ENCODE results near the gene DDAH2. TPM values are rescaled to one million over a fixed set of nuclear protein-coding genes. Genes with fewer than 3 reads are reported as not detected.

Gene DDAH2
- polyA plus RNA-seq, 1 donor from 2014 or later, result 386 TPM

DNA sequence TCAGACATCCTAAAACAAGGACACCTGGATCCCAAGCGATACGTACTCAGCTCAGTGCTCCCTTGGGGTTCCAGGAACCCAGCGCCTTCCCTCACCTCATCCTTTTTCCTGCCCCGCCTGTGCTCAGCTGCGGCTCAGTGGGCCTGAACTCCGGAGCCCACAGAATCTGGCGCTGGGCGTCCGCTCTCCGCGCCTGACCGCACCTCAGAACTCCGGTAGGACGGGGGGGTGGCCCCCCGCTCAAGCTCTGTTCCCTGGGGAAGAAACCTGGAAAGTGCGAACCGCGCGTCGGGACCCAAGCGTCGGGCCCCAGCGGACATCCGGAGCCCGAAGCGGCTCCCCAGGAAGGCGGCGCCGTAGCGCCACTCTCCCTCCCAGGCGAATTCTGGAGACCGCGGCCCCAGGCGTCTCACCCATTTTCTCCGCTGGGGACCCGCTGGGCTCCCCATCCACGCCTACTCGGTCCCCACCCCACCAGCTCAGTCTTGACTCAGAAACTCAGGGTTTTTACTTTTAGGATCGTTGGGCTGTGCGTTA is 47.9 kb downstream of the DDAH2 start:
- H2AFZ ChIP-seq (ENCODE audit: low read depth, low read length), result no peak overlapping the region
- no peaks in the 10 kb centered on the region for H4K20me1 ChIP-seq (ENCODE audit: insufficient read depth)
- no peaks in the 10 kb centered on the region for H3K79me2 ChIP-seq (replicated peaks; ENCODE audit: insufficient read depth, low read length)
- no peaks in the 10 kb centered on the region for H3K27me3 ChIP-seq (ENCODE audit: insufficient read depth, low read depth, low read length)
- H3K9me3 ChIP-seq (ENCODE audit: low read length), result no peaks in the 10 kb centered on the region
- no peak overlapping the region for H3K27ac ChIP-seq (ENCODE audit: low read length)
- peaks cover 4% of the 10 kb centered on the region for H3K36me3 ChIP-seq (ENCODE audit: insufficient read depth, low read length)
- no peak for TF ChIP-seq RAD21 (conservative IDR thresholded peaks at IDR 0.05)
- no peak for TF ChIP-seq TAF1 (IDR thresholded peaks at IDR 0.05; ENCODE audit: low read depth)
- TF ChIP-seq POLR2AphosphoS5 (IDR thresholded peaks at IDR 0.05), result no peak
- TF ChIP-seq, protein P1, sequence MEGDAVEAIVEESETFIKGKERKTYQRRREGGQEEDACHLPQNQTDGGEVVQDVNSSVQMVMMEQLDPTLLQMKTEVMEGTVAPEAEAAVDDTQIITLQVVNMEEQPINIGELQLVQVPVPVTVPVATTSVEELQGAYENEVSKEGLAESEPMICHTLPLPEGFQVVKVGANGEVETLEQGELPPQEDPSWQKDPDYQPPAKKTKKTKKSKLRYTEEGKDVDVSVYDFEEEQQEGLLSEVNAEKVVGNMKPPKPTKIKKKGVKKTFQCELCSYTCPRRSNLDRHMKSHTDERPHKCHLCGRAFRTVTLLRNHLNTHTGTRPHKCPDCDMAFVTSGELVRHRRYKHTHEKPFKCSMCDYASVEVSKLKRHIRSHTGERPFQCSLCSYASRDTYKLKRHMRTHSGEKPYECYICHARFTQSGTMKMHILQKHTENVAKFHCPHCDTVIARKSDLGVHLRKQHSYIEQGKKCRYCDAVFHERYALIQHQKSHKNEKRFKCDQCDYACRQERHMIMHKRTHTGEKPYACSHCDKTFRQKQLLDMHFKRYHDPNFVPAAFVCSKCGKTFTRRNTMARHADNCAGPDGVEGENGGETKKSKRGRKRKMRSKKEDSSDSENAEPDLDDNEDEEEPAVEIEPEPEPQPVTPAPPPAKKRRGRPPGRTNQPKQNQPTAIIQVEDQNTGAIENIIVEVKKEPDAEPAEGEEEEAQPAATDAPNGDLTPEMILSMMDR (IDR thresholded peaks at IDR 0.05; ENCODE audit: poor library complexity, severe bottlenecking), result no peak
- TF ChIP-seq SMC3 (conservative IDR thresholded peaks at IDR 0.05; ENCODE audit: poor library complexity), result no peak
- TF ChIP-seq MXI1 (conservative IDR thresholded peaks at IDR 0.05; ENCODE audit: poor library complexity, severe bottlenecking), result no peak
- no peak for TF ChIP-seq EZH2 (IDR thresholded peaks at IDR 0.05; ENCODE audit: borderline replicate concordance, insufficient read depth, low read length, poor library complexity, severe bottlenecking)
- H3F3A ChIP-seq (ENCODE audit: insufficient read depth, low read length, poor library complexity, severe bottlenecking), result no peaks in the 10 kb centered on the region
- H3K9ac ChIP-seq (ENCODE audit: low read length), result peak overlapping the region; percentile 34
- no peak overlapping the region for H3K4me2 ChIP-seq (ENCODE audit: low read length)
- no peaks in the 10 kb centered on the region for H3K9me2 ChIP-seq (ENCODE audit: insufficient read depth, low read length)
- H3K4me3 ChIP-seq (ENCODE audit: low read length), result peak overlapping the region; percentile 46

DNA sequence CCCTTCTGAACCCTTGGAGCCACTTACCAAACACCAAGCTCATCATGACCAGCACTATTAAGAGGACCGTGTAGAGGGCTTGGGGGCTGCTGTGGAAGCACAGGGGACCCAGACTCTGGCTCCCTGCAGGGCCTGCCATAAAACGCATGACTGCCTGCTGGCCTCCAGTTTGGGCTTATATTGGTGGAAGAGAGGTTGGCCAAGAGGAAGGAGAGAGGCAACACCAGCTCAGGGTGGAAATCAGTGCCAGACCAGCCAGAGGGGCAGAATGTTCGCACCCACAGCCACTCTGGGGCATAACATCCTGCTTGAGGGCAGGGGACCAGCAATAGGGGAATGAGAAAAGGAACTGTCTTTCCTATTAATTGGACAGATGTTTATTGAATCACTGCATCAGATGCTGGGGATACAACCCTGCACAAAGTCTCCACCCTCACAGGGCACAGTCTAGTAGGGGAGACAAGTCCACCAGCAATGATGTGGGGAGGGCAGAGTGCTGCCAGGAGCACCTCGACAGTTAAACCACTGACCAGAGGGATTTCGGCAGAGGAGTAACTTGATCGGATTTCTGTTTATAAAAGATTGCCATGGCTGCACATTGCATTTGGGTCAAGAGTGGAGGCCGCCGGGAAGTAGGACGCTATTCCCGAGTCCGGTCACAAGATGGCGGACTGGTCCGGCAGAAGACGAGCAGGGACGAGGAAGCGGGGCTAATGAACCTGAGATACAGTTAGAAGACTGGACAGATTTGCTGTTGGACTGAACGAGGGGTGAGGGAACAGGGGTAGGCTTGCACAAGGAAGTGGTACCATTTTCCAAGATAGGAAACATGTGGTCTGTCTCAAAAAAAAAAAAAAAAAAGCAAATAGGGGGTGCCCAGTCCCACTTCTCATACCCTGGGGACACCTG is 48.6 kb downstream of the DDAH2 start, which contains the start of gene LY6G5C:
Gene LY6G5C (minus strand): TSS at position 842 of the 909 bp plus-strand sequence. CDS start 694 bp downstream, at position 148.
- Histone ChIP-seq H3K36me3 (ENCODE audit: insufficient read depth, low read length) (peaks cover 4% of the 10 kb centered on the region), H3K27ac (ENCODE audit: low read length) (no peak within 1 kb of the TSS), H3K4me3 (ENCODE audit: low read length) (peak within 1 kb of the TSS; percentile 46), H3K9me2 (ENCODE audit: insufficient read depth, low read length) (no peaks in the 10 kb centered on the region), H3K27me3 (ENCODE audit: insufficient read depth, low read depth, low read length) (no peaks in the 10 kb centered on the region), H3K9me3 (ENCODE audit: low read length) (no peaks in the 10 kb centered on the region), H3K9ac (ENCODE audit: low read length) (peak within 1 kb of the TSS; percentile 34), H2AFZ (ENCODE audit: low read depth, low read length) (no peak within 1 kb of the TSS), H3K4me2 (ENCODE audit: low read length) (no peak within 1 kb of the TSS), H3F3A (ENCODE audit: insufficient read depth, low read length, poor library complexity, severe bottlenecking) (no peaks in the 10 kb centered on the region), H3K79me2 (replicated peaks; ENCODE audit: insufficient read depth, low read length) (no peaks in the 10 kb centered on the region), H4K20me1 (ENCODE audit: insufficient read depth) (no peaks in the 10 kb centered on the region)
- TF ChIP-seq SMC3 (conservative IDR thresholded peaks at IDR 0.05; ENCODE audit: poor library complexity) (peak; percentile 82), RAD21 (conservative IDR thresholded peaks at IDR 0.05) (peak; percentile 87), EZH2 (IDR thresholded peaks at IDR 0.05; ENCODE audit: borderline replicate concordance, insufficient read depth, low read length, poor library complexity, severe bottlenecking) (no peak), EP300 (conservative IDR thresholded peaks at IDR 0.05; ENCODE audit: poor library complexity, severe bottlenecking) (no peak), MXI1 (conservative IDR thresholded peaks at IDR 0.05; ENCODE audit: poor library complexity, severe bottlenecking) (no peak), TAF1 (IDR thresholded peaks at IDR 0.05; ENCODE audit: low read depth) (no peak), POLR2AphosphoS5 (IDR thresholded peaks at IDR 0.05) (peak; percentile 1)
- TF ChIP-seq, protein P1 (IDR thresholded peaks at IDR 0.05; ENCODE audit: poor library complexity, severe bottlenecking), result peak; percentile 80
- TF ChIP-seq, protein P2, sequence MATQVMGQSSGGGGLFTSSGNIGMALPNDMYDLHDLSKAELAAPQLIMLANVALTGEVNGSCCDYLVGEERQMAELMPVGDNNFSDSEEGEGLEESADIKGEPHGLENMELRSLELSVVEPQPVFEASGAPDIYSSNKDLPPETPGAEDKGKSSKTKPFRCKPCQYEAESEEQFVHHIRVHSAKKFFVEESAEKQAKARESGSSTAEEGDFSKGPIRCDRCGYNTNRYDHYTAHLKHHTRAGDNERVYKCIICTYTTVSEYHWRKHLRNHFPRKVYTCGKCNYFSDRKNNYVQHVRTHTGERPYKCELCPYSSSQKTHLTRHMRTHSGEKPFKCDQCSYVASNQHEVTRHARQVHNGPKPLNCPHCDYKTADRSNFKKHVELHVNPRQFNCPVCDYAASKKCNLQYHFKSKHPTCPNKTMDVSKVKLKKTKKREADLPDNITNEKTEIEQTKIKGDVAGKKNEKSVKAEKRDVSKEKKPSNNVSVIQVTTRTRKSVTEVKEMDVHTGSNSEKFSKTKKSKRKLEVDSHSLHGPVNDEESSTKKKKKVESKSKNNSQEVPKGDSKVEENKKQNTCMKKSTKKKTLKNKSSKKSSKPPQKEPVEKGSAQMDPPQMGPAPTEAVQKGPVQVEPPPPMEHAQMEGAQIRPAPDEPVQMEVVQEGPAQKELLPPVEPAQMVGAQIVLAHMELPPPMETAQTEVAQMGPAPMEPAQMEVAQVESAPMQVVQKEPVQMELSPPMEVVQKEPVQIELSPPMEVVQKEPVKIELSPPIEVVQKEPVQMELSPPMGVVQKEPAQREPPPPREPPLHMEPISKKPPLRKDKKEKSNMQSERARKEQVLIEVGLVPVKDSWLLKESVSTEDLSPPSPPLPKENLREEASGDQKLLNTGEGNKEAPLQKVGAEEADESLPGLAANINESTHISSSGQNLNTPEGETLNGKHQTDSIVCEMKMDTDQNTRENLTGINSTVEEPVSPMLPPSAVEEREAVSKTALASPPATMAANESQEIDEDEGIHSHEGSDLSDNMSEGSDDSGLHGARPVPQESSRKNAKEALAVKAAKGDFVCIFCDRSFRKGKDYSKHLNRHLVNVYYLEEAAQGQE (IDR thresholded peaks at IDR 0.05; ENCODE audit: borderline replicate concordance), result no peak
